Endothelial cell of umbilical vein (primary cell): ENCODE measurements around the gene HEATR3. TPM values are rescaled to one million over a fixed set of nuclear protein-coding genes. Genes with fewer than 3 reads are reported as not detected.

Experiments
- BruUV-seq: library from RNA; stranded (reverse); fragments of 400-500 nt; replicated peaks from 2 replicates; lab custom pipeline; 2021; lab: Mats Ljungman, UMichigan
- CTCF ChIA-PET: fragments of 300-600, 350-600 bp; sonication (Branson Sonifier 250); formaldehyde crosslinking; loops from one replicate; lab custom pipeline; 2021; ENCODE audit warnings: antibody characterized with exemption, inconsistent platforms; lab: Charles Lee
- POLR2A ChIA-PET: fragments of 300-600, 350-600 bp; sonication (Branson Sonifier 250); formaldehyde crosslinking; loops from one replicate; lab custom pipeline; 2021; ENCODE audit warnings: antibody characterized with exemption, inconsistent platforms; lab: Charles Lee
- DNase-seq: peaks from one replicate; pipeline ENCODE4 v3.0.0-alpha.2; 2011; ENCODE audit warnings: low read depth, low spot score
- FAIRE-seq: peaks from 2 replicates; lab custom pipeline; 2011; peaks lifted over from hg19 to GRCh38; lab: Jason Lieb, UNC
- H2AFZ ChIP-seq: 2 replicates; pipeline ENCODE4 v1.6.0; 2012; ENCODE audit warnings: low read depth, low read length, control low read depth, inconsistent platforms
- H3K27ac ChIP-seq: 2 replicates; pipeline ENCODE4 v1.5.1; 2011; ENCODE audit warnings: low read depth, mild to moderate bottlenecking, control low read depth, low read length, moderate library complexity; ENCODE audit not compliant: insufficient read depth
- H3K27me3 ChIP-seq, 2 experiments: 2 replicates each; pipeline versions ENCODE4 v1.6.0 to v1.6.1; 2011; ENCODE audit warnings: low read length in 2 of 2, mixed read lengths in 1 of 2; ENCODE audit not compliant: control insufficient read depth in 2 of 2, insufficient read depth in 2 of 2
- H3K36me3 ChIP-seq, 2 experiments: 2 replicates in 1 of 2; 3 replicates in 1 of 2; pipeline ENCODE4 v1.5.1; 2011; ENCODE audit warnings: low read length in 2 of 2, mild to moderate bottlenecking in 1 of 2, moderate library complexity in 1 of 2; ENCODE audit not compliant: control insufficient read depth in 2 of 2, insufficient read depth in 2 of 2; ENCODE audit errors: extremely low read depth in 1 of 2
- H3K4me1 ChIP-seq: 3 replicates; pipeline ENCODE4 v1.5.1; 2011; ENCODE audit warnings: mild to moderate bottlenecking, low read length; ENCODE audit not compliant: control insufficient read depth, insufficient read depth; ENCODE audit errors: extremely low read depth
- H3K4me2 ChIP-seq: 2 replicates; pipeline ENCODE4 v1.6.1; 2011; ENCODE audit warnings: low read length, control low read depth, mixed read lengths; ENCODE audit not compliant: insufficient read depth
- H3K4me3 ChIP-seq, 3 experiments: fragments of 200-600 bp in 1 of 3; sonication (generic), shearing (Covaris generic) in 1 of 3; replicated peaks in 1 of 3; 2 replicates each; pipeline ENCODE4 v1.5.1; 2011 to 2016; ENCODE audit warnings: control low read depth in 3 of 3, low read length in 3 of 3, mild to moderate bottlenecking in 2 of 3, inconsistent platforms in 1 of 3, low read depth in 1 of 3, moderate library complexity in 1 of 3; ENCODE audit not compliant: insufficient read depth in 1 of 3
- H3K79me2 ChIP-seq: 2 replicates; pipeline ENCODE4 v1.6.0; 2012; ENCODE audit warnings: low read length, inconsistent platforms; ENCODE audit not compliant: control insufficient read depth, insufficient read depth
- H3K9ac ChIP-seq: replicated peaks from 2 replicates; pipeline ENCODE3; 2011; ENCODE audit warnings: low read length, control low read depth; ENCODE audit not compliant: insufficient read depth; ENCODE audit errors: extremely low read depth
- H3K9me1 ChIP-seq: replicated peaks from 3 replicates; pipeline ENCODE4 v1.6.0; 2011; ENCODE audit warnings: mild to moderate bottlenecking, low read length; ENCODE audit not compliant: control insufficient read depth, insufficient read depth; ENCODE audit errors: extremely low read depth
- H3K9me3 ChIP-seq: replicated peaks from 2 replicates; pipeline ENCODE4 v1.5.1; 2012; ENCODE audit warnings: low read length, inconsistent platforms; ENCODE audit not compliant: control insufficient read depth, insufficient read depth
- H4K20me1 ChIP-seq: replicated peaks from 2 replicates; pipeline ENCODE3; 2011; ENCODE audit warnings: mild to moderate bottlenecking, low read length; ENCODE audit not compliant: control insufficient read depth, insufficient read depth; ENCODE audit errors: extremely low read depth
- EZH2 ChIP-seq: IDR thresholded peaks from 2 replicates; pipeline ENCODE4 v1.6.1; 2012; ENCODE audit warnings: borderline replicate concordance, low read depth, mild to moderate bottlenecking, moderate library complexity, low read length, inconsistent platforms; ENCODE audit not compliant: severe bottlenecking
- FOS ChIP-seq: IDR thresholded peaks from 2 replicates; pipeline ENCODE4 v1.6.1; 2011; ENCODE audit warnings: mild to moderate bottlenecking, low read length, moderate library complexity, borderline replicate concordance; ENCODE audit not compliant: insufficient read depth
- MAX ChIP-seq: IDR thresholded peaks from 2 replicates; pipeline ENCODE4 v1.6.1; 2011; ENCODE audit not compliant: insufficient read depth, insufficient read length
- MYC ChIP-seq: IDR thresholded peaks from one replicate; pipeline ENCODE4 v1.6.1; 2011; ENCODE audit warnings: mild to moderate bottlenecking, low read depth, low read length
- POLR2A ChIP-seq: IDR thresholded peaks from 2 replicates; pipeline ENCODE4 v1.6.1; 2012; ENCODE audit warnings: low read depth, mild to moderate bottlenecking, control low read depth, low read length
- POLR2AphosphoS5 ChIP-seq: IDR thresholded peaks from 2 replicates; pipeline ENCODE4 v1.6.1; 2012; ENCODE audit warnings: low read depth, mild to moderate bottlenecking, control low read depth, low read length, moderate library complexity; ENCODE audit not compliant: insufficient read depth
- dilution Hi-C: fragments of 300-500 bp; cut with MboI; formaldehyde crosslinking; loops from one replicate; pipeline ENCODE4 v1.15.0; 2019; ENCODE audit warnings: low sequenced_read_pairs; ENCODE audit not compliant: extremely low pct_ligation_motif_present
- intact Hi-C: fragments of 100-400 bp; cut with micrococcal nuclease; formaldehyde crosslinking; loops from one replicate; pipeline ENCODE4 v1.10.0; 2022
- polyA plus RNA-seq, 4 experiments: library from polyadenylated mRNA; depleted of rRNA in 3 of 4; stranded (reverse) in 3 of 4; unstranded in 1 of 4; fragments of >200 nt; gene quantifications; 2 replicates each; pipeline versions ENCODE4 v1.2.1 to v1.2.3, GENCODE V29; 2011 to 2012; ENCODE audit warnings: missing spikeins in 1 of 4
- total RNA-seq: library from RNA; stranded (reverse); gene quantifications from 2 replicates; pipeline ENCODE4 v1.2.3, GENCODE V29; 2021

The HEATR3 gene
- total and polyA plus RNA-seq, 2 donors (not counting 3 experiments of a cell fraction or from before 2014, with no cell fraction given): 6.7 to 23.1 TPM

GRCh38 chr16:50144211-50144610, 78.4 kb downstream of the HEATR3 start:
- CTCF ChIA-PET: interaction anchor here (1.6 kb wide), 2 partner anchors 66 to 77 kb away, joined by 4 to 9 read pairs; no protein-coding TSS in a partner anchor

GRCh38 chr16:50146479-50147435, 81.0 kb downstream of the HEATR3 start:
- POLR2A ChIA-PET: no interaction called here
- Histone ChIP-seq H3K79me2 (no peaks in the 10 kb centered on the region), H3K36me3 (no peaks in the 10 kb centered on the region), H2AFZ (no peak overlapping the region), H3K9me3 (no peaks in the 10 kb centered on the region), H3K27ac (no peak overlapping the region), H4K20me1 (no peaks in the 10 kb centered on the region), H3K4me3 (no peak overlapping the region), H3K27me3 (no peaks in the 10 kb centered on the region), H3K9ac (no peak overlapping the region), H3K4me2 (no peak overlapping the region), H3K4me1 (no peaks in the 10 kb centered on the region), H3K9me1 (no peaks in the 10 kb centered on the region)
- CTCF ChIA-PET: interaction anchor here (0.6 to 2.2 kb wide), 4 partner anchors 10 to 64 kb away, joined by 3 to 7 read pairs (median 4); no protein-coding TSS in a partner anchor
- BruUV-seq: no TSS peak
- DNase-seq (no peak), FAIRE-seq (no peak)
- dilution Hi-C loops: no loop called here
- TF ChIP-seq MYC: no peak
- TF ChIP-seq EZH2: no peak
- no peak for TF ChIP-seq POLR2A
- TF ChIP-seq MAX: no peak
- TF ChIP-seq POLR2AphosphoS5: no peak
- no peak for TF ChIP-seq FOS
- intact Hi-C loops: no loop called here

More at GRCh38 chr16:50144211-50144610, 78.4 kb downstream of the HEATR3 start:
- DNase-seq (no peak), FAIRE-seq (no peak)
- Histone ChIP-seq H3K4me1 (no peaks in the 10 kb centered on the region), H3K79me2 (no peaks in the 10 kb centered on the region), H3K4me2 (no peak overlapping the region), H4K20me1 (no peaks in the 10 kb centered on the region), H3K9ac (no peak overlapping the region), H3K27me3 (no peaks in the 10 kb centered on the region), H3K9me3 (no peaks in the 10 kb centered on the region), H3K27ac (no peak overlapping the region), H3K9me1 (no peaks in the 10 kb centered on the region), H2AFZ (no peak overlapping the region), H3K36me3 (no peaks in the 10 kb centered on the region), H3K4me3 (no peak overlapping the region)
- TF ChIP-seq POLR2AphosphoS5: no peak
- TF ChIP-seq MAX: no peak
- TF ChIP-seq FOS: no peak
- intact Hi-C loops (no loop called here), dilution Hi-C loops (no loop called here)
- POLR2A ChIA-PET: no interaction called here
- no TSS peak for BruUV-seq
